KMS-11 (cell line): ENCODE measurements around the gene ADGRL4.
A peak's percentile ranks its signal among the peaks of the same experiment; 100 is the strongest.

Experiments used
- H2AFZ ChIP-seq: fragments of 200-600 bp; sonication (generic); 2 replicates; pipeline ENCODE4 v1.6.1; 2016; ENCODE audit warnings: antibody characterized with exemption, mixed run types, low read depth
- H3K27ac ChIP-seq: fragments of 200-600 bp; sonication (generic); 2 replicates; pipeline ENCODE4 v1.6.1; 2016; ENCODE audit warnings: mild to moderate bottlenecking, mixed run types
- H3K27me3 ChIP-seq: fragments of 200-600 bp; sonication (generic); 2 replicates; pipeline ENCODE4 v1.6.1; 2017; ENCODE audit warnings: mild to moderate bottlenecking, low read depth, mixed run types, moderate library complexity; ENCODE audit not compliant: insufficient read depth
- H3K36me3 ChIP-seq: fragments of 200-600 bp; sonication (generic); 2 replicates; pipeline ENCODE4 v1.6.1; 2017; ENCODE audit warnings: mild to moderate bottlenecking, mixed run types; ENCODE audit not compliant: insufficient read depth
- H3K4me1 ChIP-seq: fragments of 200-600 bp; sonication (generic); 2 replicates; pipeline ENCODE4 v1.6.1; 2016; ENCODE audit warnings: mild to moderate bottlenecking, low read depth, mixed run types; ENCODE audit not compliant: poor library complexity, severe bottlenecking
- H3K4me2 ChIP-seq: fragments of 200-600 bp; sonication (generic); 2 replicates; pipeline ENCODE4 v1.7.0; 2016; ENCODE audit warnings: mild to moderate bottlenecking, mixed run types
- H3K4me3 ChIP-seq: fragments of 200-600 bp; sonication (generic); IDR thresholded peaks from 2 replicates; pipeline ENCODE4 v1.6.1; 2017; ENCODE audit warnings: low read depth, low read length, mixed read lengths; ENCODE audit not compliant: insufficient read depth
- H3K79me2 ChIP-seq: fragments of 200-600 bp; sonication (generic); 2 replicates; pipeline ENCODE4 v1.6.1; 2016; ENCODE audit warnings: low read depth, mixed run types; ENCODE audit not compliant: insufficient read depth
- H3K9ac ChIP-seq: fragments of 200-600 bp; sonication (generic); 2 replicates; pipeline ENCODE4 v1.6.1; 2016; ENCODE audit warnings: mild to moderate bottlenecking, mixed run types
- H4K20me1 ChIP-seq: fragments of 200-600 bp; sonication (generic); 2 replicates; pipeline ENCODE4 v1.6.1; 2016; ENCODE audit warnings: mild to moderate bottlenecking, mixed run types; ENCODE audit not compliant: insufficient read depth
- CTCF ChIP-seq: fragments of 200-600 bp; sonication (generic); conservative IDR thresholded peaks from 2 replicates; pipeline ENCODE4 v1.6.1; 2017; ENCODE audit warnings: low read depth, mild to moderate bottlenecking, antibody characterized with exemption, low read length, moderate library complexity, mixed read lengths

The ADGRL4 gene

GRCh38 chr1:78871249-78871648 lies 135.3 kb downstream of the ADGRL4 start:
- H3K36me3 ChIP-seq, result no peaks in the 10 kb centered on the region
- no peaks in the 10 kb centered on the region for H3K4me1 ChIP-seq
- no peak overlapping the region for H3K9ac ChIP-seq
- no peak overlapping the region for H3K27ac ChIP-seq
- no peaks in the 10 kb centered on the region for H3K79me2 ChIP-seq
- no peaks in the 10 kb centered on the region for H4K20me1 ChIP-seq
- H2AFZ ChIP-seq, result no peak overlapping the region
- no peak for TF ChIP-seq CTCF
- no peak overlapping the region for H3K4me2 ChIP-seq
- no peak overlapping the region for H3K4me3 ChIP-seq
- H3K27me3 ChIP-seq, result no peaks in the 10 kb centered on the region

- Histone ChIP-seq H3K4me2 (no peak overlapping the region), H2AFZ (no peak overlapping the region), H3K4me3 (no peak overlapping the region), H3K36me3 (no peaks in the 10 kb centered on the region), H3K27ac (no peak overlapping the region), H3K9ac (no peak overlapping the region), H3K79me2 (no peaks in the 10 kb centered on the region), H4K20me1 (no peaks in the 10 kb centered on the region), H3K27me3 (no peaks in the 10 kb centered on the region), H3K4me1 (no peaks in the 10 kb centered on the region)
- TF ChIP-seq CTCF, result no peak
These were observed 137.4 kb downstream of the ADGRL4 start for GRCh38 chr1:78869136-78869535.

- Histone ChIP-seq H3K4me1 (no peaks in the 10 kb centered on the region), H3K27me3 (no peaks in the 10 kb centered on the region), H3K36me3 (no peaks in the 10 kb centered on the region), H3K4me3 (no peak overlapping the region), H3K79me2 (no peaks in the 10 kb centered on the region), H3K4me2 (no peak overlapping the region), H3K9ac (no peak overlapping the region), H2AFZ (no peak overlapping the region), H4K20me1 (no peaks in the 10 kb centered on the region), H3K27ac (no peak overlapping the region)
- no peak for TF ChIP-seq CTCF
These were observed 142.4 kb downstream of the ADGRL4 start for GRCh38 chr1:78864175-78864574.

- H3K4me2 ChIP-seq, result peak overlapping the region; percentile 82
- H2AFZ ChIP-seq, result no peak overlapping the region
- H3K4me1 ChIP-seq, result peaks cover 40% of the 10 kb centered on the region
- no peaks in the 10 kb centered on the region for H3K36me3 ChIP-seq
- H3K27me3 ChIP-seq, result no peaks in the 10 kb centered on the region
- no peak for TF ChIP-seq CTCF
- H4K20me1 ChIP-seq, result no peaks in the 10 kb centered on the region
- H3K79me2 ChIP-seq, result no peaks in the 10 kb centered on the region
- no peak overlapping the region for H3K4me3 ChIP-seq
- H3K27ac ChIP-seq, result no peak overlapping the region
- no peak overlapping the region for H3K9ac ChIP-seq
These were observed 150.4 kb downstream of the ADGRL4 start for GRCh38 chr1:78856096-78856495.

GRCh38 chr1:78855258-78855657 lies 151.3 kb downstream of the ADGRL4 start:
- peaks cover 40% of the 10 kb centered on the region for H3K4me1 ChIP-seq
- no peaks in the 10 kb centered on the region for H3K36me3 ChIP-seq
- peak overlapping the region; percentile 82 for H3K4me2 ChIP-seq
- no peak for TF ChIP-seq CTCF
- H3K27me3 ChIP-seq, result no peaks in the 10 kb centered on the region
- no peak overlapping the region for H3K4me3 ChIP-seq
- H4K20me1 ChIP-seq, result no peaks in the 10 kb centered on the region
- H3K27ac ChIP-seq, result peak overlapping the region; percentile 76
- H3K9ac ChIP-seq, result peak overlapping the region; percentile 20; the same call in 1 of the 2 replicates
- no peaks in the 10 kb centered on the region for H3K79me2 ChIP-seq
- no peak overlapping the region for H2AFZ ChIP-seq
